ENCODE results near the gene KLHDC9.

Gene KLHDC9

DNA sequence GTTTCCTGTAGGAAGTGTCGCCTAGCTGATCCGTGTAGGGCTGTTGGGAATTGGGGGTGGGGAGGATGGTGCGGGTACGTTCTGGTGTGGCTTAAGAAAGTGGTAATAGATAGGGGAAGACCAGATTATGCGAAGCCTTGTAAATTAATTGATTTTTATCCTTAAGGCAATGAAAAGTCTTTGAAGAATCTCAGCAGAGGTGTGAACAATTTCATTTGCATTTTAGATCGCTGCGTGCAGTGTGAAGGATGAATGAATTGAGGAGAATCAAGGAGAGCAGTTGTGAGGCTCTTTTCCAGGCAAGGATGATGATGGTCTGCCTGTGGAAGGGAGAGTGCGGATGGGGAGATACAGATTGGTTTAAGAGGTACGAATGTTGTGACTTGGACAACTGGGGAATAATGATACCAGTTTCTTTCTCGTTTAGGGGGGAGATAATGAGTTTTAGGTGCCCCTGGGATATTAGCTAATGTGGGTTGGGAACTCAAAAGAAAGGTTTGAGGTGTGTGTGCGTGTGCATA is 35.1 kb downstream of the KLHDC9 start:
- no peak for DNase-seq

DNA sequence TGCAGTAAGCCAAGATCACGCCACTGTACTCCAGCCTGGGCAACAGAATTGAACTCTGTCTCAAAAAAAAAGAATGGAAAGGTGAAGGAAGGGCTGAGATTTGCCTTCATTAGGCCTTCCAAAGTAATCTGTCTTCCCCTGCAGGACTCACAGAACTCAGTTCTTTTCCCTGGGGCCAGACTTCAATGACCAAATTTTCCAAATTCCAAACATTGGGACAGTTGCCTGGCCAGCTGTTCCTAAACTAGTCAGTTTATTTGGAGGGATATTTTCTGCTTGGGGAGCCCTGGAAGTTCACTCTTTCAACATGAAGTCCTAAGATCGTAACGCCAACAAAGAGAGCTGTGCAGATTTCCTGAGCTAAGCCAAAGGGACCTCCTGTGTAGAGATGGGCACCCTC is 39.7 kb downstream of the KLHDC9 start:
- no peak for DNase-seq

DNA sequence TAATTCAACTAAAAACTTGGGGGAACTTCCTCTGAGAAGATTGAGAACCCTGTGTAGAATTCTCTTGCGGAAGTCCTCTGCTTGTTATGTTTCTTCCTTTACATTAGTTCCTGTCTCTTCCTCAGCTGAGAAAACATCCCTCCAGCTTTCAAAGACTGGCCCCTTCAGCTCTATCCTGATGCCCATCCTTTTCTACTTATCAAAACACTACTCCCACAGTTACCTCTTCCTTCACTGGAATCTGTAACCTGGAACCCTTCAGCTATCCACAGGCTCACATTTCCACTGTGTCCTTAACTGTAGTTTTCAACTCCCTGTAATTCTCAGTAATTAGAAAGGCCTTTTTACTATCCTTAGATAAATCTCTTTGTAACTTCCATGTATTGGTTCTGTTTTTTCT is 40.3 kb downstream of the KLHDC9 start:
- no peak for DNase-seq

DNA sequence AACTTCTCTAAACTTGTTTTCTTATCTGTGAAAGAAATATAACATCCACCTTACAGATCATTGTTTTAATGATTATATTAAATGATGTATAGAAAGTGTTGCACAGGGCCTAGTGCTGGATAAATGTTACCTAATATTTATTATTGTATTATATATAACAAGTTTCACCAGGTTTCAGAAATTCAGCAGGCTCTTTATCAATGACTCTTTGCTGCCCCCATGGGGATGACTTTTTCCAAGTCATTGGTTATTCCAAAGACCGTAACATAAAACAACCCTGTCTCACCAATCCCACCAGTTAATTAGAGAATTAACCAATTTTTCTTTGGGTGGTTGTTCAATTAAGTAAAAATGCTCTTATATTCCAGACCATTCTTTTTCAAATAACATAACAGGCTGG is 41.6 kb downstream of the KLHDC9 start:
- DNase-seq: peak in 1 of 2 donors; percentile 87

DNA sequence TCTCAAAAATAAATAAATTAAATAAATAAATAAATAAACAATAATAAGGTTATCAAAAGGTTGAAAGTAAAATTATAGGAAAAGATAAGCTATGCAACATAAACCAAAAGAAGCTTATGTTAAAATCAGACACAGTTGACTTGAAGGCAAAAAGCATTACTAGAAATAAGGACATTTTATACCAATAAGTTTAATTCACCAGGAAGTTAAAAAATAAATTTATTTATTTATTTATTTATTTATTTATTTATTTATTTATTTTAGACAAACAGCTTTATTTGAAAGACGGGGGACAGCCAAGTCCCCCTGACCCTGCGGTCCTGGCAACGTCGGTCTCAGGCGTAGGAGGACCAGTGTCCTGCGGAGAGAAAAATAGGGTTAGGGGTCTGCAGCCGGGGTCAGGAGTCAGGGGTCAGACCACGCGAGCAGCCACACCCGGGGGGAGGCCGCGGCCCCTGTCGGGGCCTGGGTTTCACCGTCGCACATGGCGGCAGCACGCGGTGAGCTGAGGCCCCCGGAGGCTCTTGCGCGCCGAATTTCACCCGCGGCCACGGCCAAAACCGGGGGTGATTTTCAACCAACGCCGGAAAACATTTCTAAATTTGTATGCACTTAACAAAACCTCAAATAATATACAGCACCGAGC is 42.7 kb downstream of the KLHDC9 start:
- no peak for DNase-seq

DNA sequence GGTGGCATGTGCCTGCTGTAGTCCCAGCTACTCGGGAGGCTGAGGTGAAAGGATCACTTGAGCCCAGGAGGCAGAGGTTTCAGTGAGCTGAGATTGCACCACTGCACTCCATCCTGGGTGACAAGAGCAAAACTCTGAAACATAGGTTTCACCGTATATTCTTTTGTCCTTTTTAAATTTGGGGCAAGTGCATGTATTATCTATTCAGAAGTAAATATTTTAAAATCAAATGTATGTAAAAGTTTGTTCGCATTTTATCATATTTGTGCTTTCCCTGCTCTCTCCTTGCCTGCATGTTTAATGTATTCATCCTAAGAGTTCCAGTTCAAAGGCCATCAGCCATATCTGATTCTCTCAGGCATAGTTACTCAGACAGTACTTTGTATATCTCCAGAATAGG is 47.7 kb downstream of the KLHDC9 start:
- DNase-seq: no peak

Measured in inflammatory macrophage treated with lipopolysaccharide for 1 hour (primary cell).